Pancreas (tissue), 10 donors: ENCODE results near the gene AGTRAP. TPM values are rescaled to one million over a fixed set of nuclear protein-coding genes. Genes with fewer than 3 reads are reported as not detected.
A peak's percentile ranks its signal among the peaks of the same experiment; 100 is the strongest.

Experiments
- ATAC-seq, 4 donors: fragments of 200-7000 bp; cut with Tn5 transposase; one replicate each; pipeline versions ENCODE4 v1.8.0 to v1.9.1; 2020; ENCODE audit warnings: mild to moderate bottlenecking in 4 of 4, moderate library complexity in 4 of 4
- DNase-seq, 6 donors: peaks; one replicate each; pipeline ENCODE4 v3.0.0-alpha.2; 2020
- FAIRE-seq: peaks from 2 replicates; lab custom pipeline; 2012; peaks lifted over from hg19 to GRCh38; lab: Jason Lieb, UNC
- H3K27ac ChIP-seq, 4 donors: fragments of 200-600 bp; sonication (generic); 1 replicate in 3 of 4; 2 replicates in 1 of 4; pipeline versions ENCODE4 v1.5.0 to v1.8.0; 2020
- H3K27me3 ChIP-seq, 4 donors: fragments of 200-600 bp; one replicate each; pipeline ENCODE4 v1.8.0; 2021
- H3K36me3 ChIP-seq, 3 donors: fragments of 200-600 bp; sonication (generic) in 1 of 3; one replicate each; pipeline versions ENCODE4 v1.5.0 to v1.8.0; 2020 to 2021
- H3K4me1 ChIP-seq, 3 donors: fragments of 200-600 bp; one replicate each; pipeline ENCODE4 v1.8.0; 2021
- H3K4me3 ChIP-seq, 4 donors: fragments of 200-600 bp; sonication (generic) in 2 of 4; one replicate each; pipeline versions ENCODE4 v1.5.0 to v1.8.0; 2020 to 2021
- H3K9me3 ChIP-seq, 4 donors: fragments of 200-600 bp; one replicate each; pipeline ENCODE4 v1.8.0; 2021
- CTCF ChIP-seq, 4 donors: fragments of 200-600 bp; sonication (generic) in 3 of 4; IDR thresholded peaks; one replicate each; pipeline versions ENCODE4 v1.5.0 to v1.8.0; 2021; ENCODE audit warnings: antibody characterized with exemption in 4 of 4
- WGBS, 2 donors: extraction: QIAGEN DNeasy Blood & Tissue Kit; methylation state at CpG; one replicate each; pipeline ENCODE4 v1.1.7; 2013; 5-methylcytosine and 5-hydroxymethylcytosine counted together
- intact Hi-C, 3 donors: fragments of 100-400 bp; cut with DNase I; formaldehyde crosslinking; loops; one replicate each; pipeline versions ENCODE4 v1.11.1 to v1.14.2; 2022
- polyA plus RNA-seq, 2 donors: library from polyadenylated mRNA; stranded (reverse); fragments of 200-250 nt; gene quantifications; one replicate each; pipeline ENCODE4 v1.2.3, GENCODE V29; 2013
- total RNA-seq, 6 donors: library from RNA; stranded (reverse); fragmentation: NEBNext Ultra II Directional in 4 of 6; extraction: Animal tissue kit (Norgen Biotek cat#: 25700) in 4 of 6; gene quantifications; one replicate each; pipeline versions ENCODE4 v1.2.1 to v1.2.4, GENCODE V29; 2021 to 2023
- donor health status: healthy with polysubstance abuse.
- donor health status: DM: no; HTN: no; CAD: no; lungs with moderate emphysema.
- donor health status: DM: no; HTN: no; CAD: no.
- donor health status: control.
- donor health status: control.
- donor health status: Bipolar disorder and iron deficiency.
- donor health status: DM: yes; HTN: yes; CAD: no.
- donor health status: DM: no; HTN: no; CAD: no.
- donor health status: DM: no; HTN: no; CAD: no.
- donor health status: DM: yes; HTN: yes; CAD: no.

AGTRAP gene
- total and polyA plus RNA-seq, 8 donors: 16.8 to 38.5 (median 24.0) TPM

GRCh38 chr1:11727119-11727518 is 8.8 kb upstream of the AGTRAP start:
- FAIRE-seq: no peak
- TF ChIP-seq CTCF (IDR thresholded peaks at IDR 0.05): no peak

GRCh38 chr1:11728126-11728806 is 7.7 kb upstream of the AGTRAP start:
- DNase-seq: no peak
- WGBS, 2 donors: 91 to 95% methylated on average over 4 of the region's 4 CpGs
- H3K27ac ChIP-seq: no peak overlapping the region
- ATAC-seq: no peak
- intact Hi-C loops: loop anchor here in 1 of 3 donors (10.0 kb wide), 1 partner anchor 73 kb away; the partner anchor contains the start of genes FBXO2 and FBXO44
- no peaks in the 10 kb centered on the region for H3K36me3 ChIP-seq
- H3K9me3 ChIP-seq: no peaks in the 10 kb centered on the region
- no peak for FAIRE-seq
- no peak overlapping the region for H3K4me3 ChIP-seq
- TF ChIP-seq CTCF (IDR thresholded peaks at IDR 0.05): no peak
- no peaks in the 10 kb centered on the region for H3K4me1 ChIP-seq
- H3K27me3 ChIP-seq: no peaks in the 10 kb centered on the region

More at GRCh38 chr1:11727119-11727518, 8.8 kb upstream of the AGTRAP start:
- ATAC-seq (no peak), DNase-seq (no peak)
- no peaks in the 10 kb centered on the region for H3K27me3 ChIP-seq
- H3K36me3 ChIP-seq: no peaks in the 10 kb centered on the region
- no peak overlapping the region for H3K4me3 ChIP-seq
- H3K27ac ChIP-seq: no peak overlapping the region
- no peaks in the 10 kb centered on the region for H3K4me1 ChIP-seq
- WGBS, 2 donors: 95 to 100% methylated on average over 4 of the region's 4 CpGs
- intact Hi-C loops: loop anchor here in 1 of 3 donors (10.0 kb wide), 1 partner anchor 72 kb away; the partner anchor contains the start of genes FBXO2 and FBXO44
- H3K9me3 ChIP-seq: no peaks in the 10 kb centered on the region

- no peak for FAIRE-seq
- ATAC-seq: no peak
- no peaks in the 10 kb centered on the region for H3K27me3 ChIP-seq
- no peak for DNase-seq
- no peak overlapping the region for H3K4me3 ChIP-seq
- WGBS, 2 donors: 82 to 83% methylated on average over 11 of the region's 11 CpGs
- TF ChIP-seq CTCF (IDR thresholded peaks at IDR 0.05): no peak
- no peak overlapping the region for H3K27ac ChIP-seq
- no peaks in the 10 kb centered on the region for H3K36me3 ChIP-seq
- intact Hi-C loops: loop anchor here in 1 of 3 donors (10.0 kb wide), 1 partner anchor 74 kb away; the partner anchor contains the start of genes FBXO2 and FBXO44
- no peaks in the 10 kb centered on the region for H3K4me1 ChIP-seq
- H3K9me3 ChIP-seq: no peaks in the 10 kb centered on the region
Observed at GRCh38 chr1:11729155-11729497, 6.8 kb upstream of the AGTRAP start.

- no peak for TF ChIP-seq CTCF (IDR thresholded peaks at IDR 0.05)
- Histone ChIP-seq H3K27ac (no peak overlapping the region), H3K36me3 (no peaks in the 10 kb centered on the region), H3K4me1 (no peaks in the 10 kb centered on the region), H3K9me3 (no peaks in the 10 kb centered on the region), H3K4me3 (no peak overlapping the region), H3K27me3 (no peaks in the 10 kb centered on the region)
- WGBS, 2 donors: 60 to 63% methylated on average over 26 of the region's 26 CpGs
- FAIRE-seq (no peak), DNase-seq (no peak), ATAC-seq (peak in 2 of 4 donors; percentile 14 to 37)
- intact Hi-C loops: loop anchor here in 1 of 3 donors (10.0 kb wide), 1 partner anchor 75 kb away; the partner anchor contains the start of genes FBXO2 and FBXO44
Observed at GRCh38 chr1:11729498-11730428, 6.2 kb upstream of the AGTRAP start.
